Measurements from ENCODE around the gene LRBA. TPM values are rescaled to one million over a fixed set of nuclear protein-coding genes. Genes with fewer than 3 reads are reported as not detected.
"Not testable (repeated sequence)": the region's sequence is repeated elsewhere in the genome, so short reads cannot be mapped to it uniquely, and the experiment has no call there.

Gene LRBA
- total RNA-seq, 2 experiments from 2014 or later = 53.7 to 54.6 TPM

DNA sequence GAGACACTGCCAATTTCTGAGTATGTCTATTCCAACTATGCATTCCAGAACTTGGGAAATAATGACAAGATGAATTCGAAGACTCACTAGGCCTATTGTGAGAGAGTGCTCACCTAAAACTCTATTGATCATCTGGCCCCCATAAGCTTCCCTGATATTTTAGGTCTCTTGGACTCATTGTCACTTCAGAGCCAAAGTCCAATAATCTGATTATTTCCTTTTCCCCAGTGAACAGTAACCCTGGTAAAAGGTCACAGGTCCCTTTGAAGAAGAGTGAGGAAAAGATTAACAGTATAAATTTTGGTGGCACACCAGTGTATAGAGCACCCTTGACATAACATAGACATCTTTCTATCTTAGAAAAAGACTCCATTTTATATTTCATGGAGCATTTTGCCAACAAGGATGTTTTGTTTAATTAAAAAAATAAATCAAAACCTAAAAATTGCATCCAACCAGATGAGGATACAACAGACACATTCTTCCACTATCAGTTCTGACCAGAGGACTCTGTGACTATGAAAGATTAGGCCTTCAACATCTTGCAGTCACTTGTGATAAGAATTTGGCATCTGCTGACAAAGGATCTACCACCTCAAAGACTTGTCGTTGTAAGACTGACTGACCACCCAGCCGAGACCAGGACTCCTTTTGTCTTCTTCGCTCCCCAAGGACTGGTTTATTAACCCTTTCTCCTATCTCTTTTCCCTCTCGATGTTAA is 241.2 kb downstream of the LRBA start:
- CTCF ChIA-PET = no interaction called here

DNA sequence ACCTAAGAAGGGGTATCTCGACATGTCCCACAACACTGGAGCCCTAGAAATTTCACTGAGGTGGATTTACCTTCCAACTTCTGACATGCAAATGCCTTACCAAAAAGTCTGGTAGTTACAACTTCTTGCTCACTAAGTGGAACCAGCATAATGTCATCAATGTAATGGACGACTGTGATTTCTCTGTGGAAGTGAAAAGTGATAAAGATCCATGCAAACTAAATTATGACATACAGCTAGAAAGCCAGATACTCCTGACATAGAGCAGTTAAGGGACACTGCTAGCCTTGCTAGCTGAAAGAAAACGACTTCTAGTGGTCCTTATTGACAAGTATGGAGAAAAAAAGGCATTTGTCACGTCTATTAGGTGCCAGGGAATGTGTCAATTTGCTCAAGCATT is 242.1 kb downstream of the LRBA start:
- H3K4me3 Mint-ChIP-seq = no peak overlapping the region
- no peak for DNase-seq
- no peak overlapping the region for H3K27ac Mint-ChIP-seq
- intact Hi-C loops (cut with micrococcal nuclease) = no loop called here
- H3K36me3 Mint-ChIP-seq (ENCODE audit: low read depth) = peaks cover 7% of the 10 kb centered on the region
- no peaks in the 10 kb centered on the region for H3K27me3 Mint-ChIP-seq (ENCODE audit: low read depth)
- CTCF ChIA-PET = no interaction called here
- peaks cover 8% of the 10 kb centered on the region for H3K4me1 Mint-ChIP-seq (ENCODE audit: low read depth)
- H3K9me3 Mint-ChIP-seq = no peaks in the 10 kb centered on the region

More for the DNA sequence above, 241.2 kb downstream of the LRBA start:
- H3K27me3 Mint-ChIP-seq (ENCODE audit: low read depth) = no peaks in the 10 kb centered on the region
- H3K27ac Mint-ChIP-seq = no peak overlapping the region
- intact Hi-C loops (cut with micrococcal nuclease) = no loop called here
- no peak overlapping the region for H3K4me3 Mint-ChIP-seq
- H3K36me3 Mint-ChIP-seq (ENCODE audit: low read depth) = peaks cover 6% of the 10 kb centered on the region
- H3K4me1 Mint-ChIP-seq (ENCODE audit: low read depth) = peaks cover 8% of the 10 kb centered on the region
- DNase-seq = no peak
- no peaks in the 10 kb centered on the region for H3K9me3 Mint-ChIP-seq

DNA sequence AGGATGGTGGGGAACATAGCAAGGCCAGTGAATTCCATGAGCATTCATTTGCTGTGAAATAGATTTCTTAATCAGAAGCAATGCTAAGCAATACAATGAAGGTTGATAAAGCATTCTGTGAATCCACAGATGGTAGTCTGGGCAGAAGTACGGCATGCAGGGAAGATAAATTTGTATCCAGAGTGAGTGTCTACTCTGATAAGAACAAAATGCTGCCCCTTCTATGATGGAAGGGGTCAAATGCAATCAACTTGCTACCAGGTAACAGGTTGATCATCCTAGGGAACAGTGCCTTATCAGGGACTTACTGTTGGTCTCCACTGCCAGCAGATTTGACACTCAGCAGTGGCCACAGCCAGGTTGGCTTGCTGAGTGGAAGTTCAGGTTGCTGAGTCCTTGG is 243.7 kb downstream of the LRBA start:
- no peak overlapping the region for H3K4me3 Mint-ChIP-seq
- intact Hi-C loops (cut with micrococcal nuclease) = no loop called here
- H3K36me3 Mint-ChIP-seq (ENCODE audit: low read depth) = peaks cover 9% of the 10 kb centered on the region
- H3K9me3 Mint-ChIP-seq = no peaks in the 10 kb centered on the region
- CTCF ChIA-PET = no interaction called here
- H3K27me3 Mint-ChIP-seq (ENCODE audit: low read depth) = no peaks in the 10 kb centered on the region
- DNase-seq = no peak
- H3K4me1 Mint-ChIP-seq (ENCODE audit: low read depth) = peaks cover 8% of the 10 kb centered on the region
- H3K27ac Mint-ChIP-seq = no peak overlapping the region

DNA sequence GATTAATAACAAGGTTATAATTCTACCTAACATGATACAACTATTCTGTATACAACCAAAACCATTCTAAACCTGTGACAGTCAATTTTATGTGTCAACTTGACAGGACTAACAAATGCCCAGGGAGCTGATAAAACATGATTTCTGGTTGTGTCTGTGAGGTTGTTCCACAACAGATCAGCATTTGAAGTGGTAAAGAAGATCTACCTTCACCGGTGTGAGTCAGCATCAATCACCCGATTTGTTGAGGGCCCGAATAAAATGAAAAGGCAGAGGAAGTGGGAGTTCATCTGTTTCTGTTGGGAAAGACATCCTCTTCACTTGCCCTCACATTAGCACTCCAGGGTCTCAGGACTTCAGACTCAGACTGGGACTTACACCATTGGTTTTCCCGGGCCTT is 245.2 kb downstream of the LRBA start:
- no peak for DNase-seq
- H3K4me1 Mint-ChIP-seq (ENCODE audit: low read depth) = peaks cover 8% of the 10 kb centered on the region
- peaks cover 8% of the 10 kb centered on the region for H3K36me3 Mint-ChIP-seq (ENCODE audit: low read depth)
- H3K4me3 Mint-ChIP-seq = no peak overlapping the region
- intact Hi-C loops (cut with micrococcal nuclease) = no loop called here
- CTCF ChIA-PET = no interaction called here
- H3K9me3 Mint-ChIP-seq = no peaks in the 10 kb centered on the region
- no peak overlapping the region for H3K27ac Mint-ChIP-seq
- H3K27me3 Mint-ChIP-seq (ENCODE audit: low read depth) = no peaks in the 10 kb centered on the region

DNA sequence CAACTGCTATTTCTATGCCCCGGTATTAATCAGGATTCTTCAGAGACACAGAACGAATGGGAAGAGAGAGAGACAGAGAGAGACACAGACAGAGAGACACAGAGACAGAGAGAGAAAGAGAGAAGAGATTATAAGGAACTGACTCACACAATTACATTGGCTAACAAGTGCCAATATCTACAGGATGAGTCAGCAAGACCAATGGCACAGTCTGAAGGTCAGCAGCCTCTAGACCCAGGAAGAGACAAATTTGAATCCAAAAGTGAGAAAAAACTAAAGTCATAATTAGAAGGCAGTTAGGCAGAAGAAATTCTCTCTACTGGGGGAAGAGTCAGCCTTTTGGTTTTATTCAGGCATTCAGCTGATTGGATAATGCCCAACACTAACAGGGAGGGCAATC is 245.8 kb downstream of the LRBA start:
- Mint-ChIP-seq H3K27me3 (ENCODE audit: low read depth) (no peaks in the 10 kb centered on the region), H3K4me1 (ENCODE audit: low read depth) (peaks cover 8% of the 10 kb centered on the region), H3K36me3 (ENCODE audit: low read depth) (peaks cover 11% of the 10 kb centered on the region), H3K9me3 (no peaks in the 10 kb centered on the region), H3K27ac (no peak overlapping the region), H3K4me3 (no peak overlapping the region)
- DNase-seq = no peak
- CTCF ChIA-PET = no interaction called here
- intact Hi-C loops (cut with micrococcal nuclease) = no loop called here

DNA sequence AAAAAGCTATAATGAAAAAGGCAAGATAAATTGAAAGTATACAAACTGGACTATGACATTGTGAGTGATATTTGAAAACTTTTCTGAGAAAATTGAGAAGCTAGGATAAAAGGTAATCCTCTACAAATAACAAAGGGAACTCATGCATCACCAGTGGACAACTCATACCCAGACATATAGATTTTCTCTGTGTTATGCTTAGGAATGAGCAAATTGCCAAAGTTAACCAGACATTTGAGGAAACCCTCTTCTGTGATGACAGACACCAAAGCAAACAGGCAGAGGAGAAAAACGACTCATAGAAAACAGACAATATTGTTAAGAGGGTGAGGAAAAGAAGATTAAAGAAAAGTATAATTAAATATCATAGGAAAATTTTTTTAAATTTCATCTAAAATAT is 246.6 kb downstream of the LRBA start:
- Mint-ChIP-seq H3K27ac (no peak overlapping the region), H3K36me3 (ENCODE audit: low read depth) (peaks cover 12% of the 10 kb centered on the region), H3K4me1 (ENCODE audit: low read depth) (peaks cover 8% of the 10 kb centered on the region), H3K9me3 (no peaks in the 10 kb centered on the region), H3K27me3 (ENCODE audit: low read depth) (no peaks in the 10 kb centered on the region), H3K4me3 (no peak overlapping the region)
- intact Hi-C loops (cut with micrococcal nuclease) = no loop called here
- CTCF ChIA-PET = no interaction called here
- no peak for DNase-seq

DNA sequence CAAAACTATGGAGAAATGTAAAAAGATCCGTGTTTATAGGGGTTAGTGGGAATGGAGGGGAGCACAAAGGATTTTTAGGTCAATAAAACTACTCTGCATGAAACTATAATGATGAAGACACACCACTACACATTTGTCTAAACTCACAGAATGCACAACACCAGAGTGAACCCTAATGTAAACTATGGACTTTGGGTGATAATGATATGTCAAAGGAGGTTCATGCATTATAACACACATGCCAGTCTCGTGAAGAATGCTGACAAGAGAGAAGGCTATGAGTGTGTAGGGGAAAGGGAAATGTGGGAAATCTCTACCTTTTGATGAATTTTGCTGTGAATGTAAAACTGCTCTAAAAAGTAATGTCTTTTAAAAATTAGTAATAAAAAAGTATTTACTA is 249.9 kb downstream of the LRBA start:
- Mint-ChIP-seq H3K36me3 (ENCODE audit: low read depth) (peaks cover 20% of the 10 kb centered on the region), H3K27ac (no peak overlapping the region), H3K4me3 (no peak overlapping the region), H3K27me3 (ENCODE audit: low read depth) (no peaks in the 10 kb centered on the region), H3K9me3 (no peaks in the 10 kb centered on the region), H3K4me1 (ENCODE audit: low read depth) (peaks cover 8% of the 10 kb centered on the region)
- CTCF ChIA-PET = no interaction called here
- no peak for DNase-seq
- intact Hi-C loops (cut with micrococcal nuclease) = no loop called here

DNA sequence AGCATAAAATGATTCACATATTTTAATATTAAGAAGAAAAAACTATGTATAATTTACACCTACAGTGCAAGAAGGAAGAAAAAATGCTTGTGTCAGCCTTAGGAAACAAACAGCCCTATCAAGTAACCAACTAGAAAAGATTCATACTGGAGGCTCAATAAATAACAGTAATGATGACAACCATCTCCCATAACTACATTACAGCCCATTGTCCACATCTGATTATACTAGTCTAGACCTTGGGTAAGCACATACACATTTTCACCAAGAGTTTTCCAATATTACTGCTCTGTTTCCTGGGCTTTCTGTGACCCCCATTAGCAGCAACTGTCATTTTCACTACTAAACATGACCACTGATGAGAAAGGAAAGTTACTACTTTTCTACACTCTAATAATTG is 263.4 kb downstream of the LRBA start:
- Mint-ChIP-seq H3K9me3 (no peaks in the 10 kb centered on the region), H3K27ac (no peak overlapping the region), H3K4me1 (ENCODE audit: low read depth) (no peaks in the 10 kb centered on the region), H3K36me3 (ENCODE audit: low read depth) (peaks cover 14% of the 10 kb centered on the region), H3K4me3 (no peak overlapping the region), H3K27me3 (ENCODE audit: low read depth) (no peaks in the 10 kb centered on the region)
- DNase-seq = no peak
- intact Hi-C loops (cut with micrococcal nuclease) = no loop called here
- CTCF ChIA-PET = interaction anchor here (0.7 kb wide), 1 partner anchor 123 kb away, joined by 4 read pairs; no protein-coding TSS in a partner anchor

DNA sequence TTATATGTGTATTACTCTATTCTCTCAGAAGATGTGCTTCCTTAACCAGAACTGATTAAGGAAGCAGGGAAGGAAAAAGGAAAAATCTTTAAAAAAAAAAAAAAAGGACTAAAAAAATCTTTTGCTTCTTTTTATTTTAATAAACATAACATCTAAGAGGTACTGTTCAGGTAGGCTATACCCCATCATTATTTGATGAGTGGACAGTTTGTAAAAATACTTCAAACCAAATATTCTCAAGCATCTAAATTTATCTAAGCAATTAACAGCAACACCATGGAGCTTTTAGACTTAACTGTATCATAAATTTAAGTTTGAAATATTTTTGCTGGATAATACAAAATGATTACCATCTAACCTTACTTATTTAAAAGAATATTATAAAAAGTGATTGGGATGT is 264.3 kb downstream of the LRBA start:
- no peak for DNase-seq
- intact Hi-C loops (cut with micrococcal nuclease) = no loop called here
- Mint-ChIP-seq H3K36me3 (ENCODE audit: low read depth) (peaks cover 14% of the 10 kb centered on the region), H3K4me3 (no peak overlapping the region), H3K9me3 (no peaks in the 10 kb centered on the region), H3K27me3 (ENCODE audit: low read depth) (no peaks in the 10 kb centered on the region), H3K27ac (no peak overlapping the region), H3K4me1 (ENCODE audit: low read depth) (no peaks in the 10 kb centered on the region)
- CTCF ChIA-PET = no interaction called here

DNA sequence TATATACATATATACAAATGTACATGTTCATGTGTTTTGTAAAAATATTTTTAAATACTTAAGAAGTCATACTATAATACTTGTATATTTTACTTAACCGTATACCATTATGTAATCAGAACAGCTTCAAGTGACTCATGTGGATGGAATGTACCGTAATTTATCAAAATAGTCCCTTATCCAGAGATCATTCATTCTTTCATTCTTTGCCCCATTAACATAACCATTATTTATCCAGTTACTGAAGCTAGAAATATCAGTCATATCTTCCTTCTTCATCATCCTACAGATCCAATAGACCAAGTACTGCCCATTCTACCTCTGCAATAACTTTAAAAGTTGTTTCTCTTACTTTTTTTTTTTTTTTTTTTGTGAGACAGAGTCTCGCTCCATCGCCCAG is 268.9 kb downstream of the LRBA start:
- DNase-seq = no peak
- Mint-ChIP-seq H3K27me3 (ENCODE audit: low read depth) (no peaks in the 10 kb centered on the region), H3K36me3 (ENCODE audit: low read depth) (peaks cover 7% of the 10 kb centered on the region), H3K4me1 (ENCODE audit: low read depth) (no peaks in the 10 kb centered on the region), H3K27ac (no peak overlapping the region), H3K9me3 (no peaks in the 10 kb centered on the region), H3K4me3 (no peak overlapping the region)
- CTCF ChIA-PET = no interaction called here
- intact Hi-C loops (cut with micrococcal nuclease) = no loop called here

DNA sequence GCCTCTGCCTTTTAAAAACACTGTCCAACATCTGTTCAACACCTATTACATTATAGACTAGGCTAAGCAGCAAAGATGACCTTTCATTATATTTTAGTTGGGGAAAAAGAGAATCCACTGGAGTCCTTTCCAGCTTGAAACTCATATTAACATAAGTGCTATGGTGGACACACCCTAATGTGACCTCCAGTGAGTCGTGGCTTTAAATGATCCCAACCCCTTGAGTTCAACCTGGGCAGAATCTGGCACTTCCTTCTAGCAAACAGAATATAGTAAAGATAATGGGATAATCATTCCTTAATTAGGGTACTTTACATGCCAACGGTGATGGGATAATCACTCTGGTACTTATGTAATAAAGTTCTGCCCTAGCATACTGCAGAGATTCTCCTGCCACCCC is 270.5 kb downstream of the LRBA start:
- peaks cover 12% of the 10 kb centered on the region for H3K36me3 Mint-ChIP-seq (ENCODE audit: low read depth)
- intact Hi-C loops (cut with micrococcal nuclease) = no loop called here
- no peak overlapping the region for H3K27ac Mint-ChIP-seq
- no peaks in the 10 kb centered on the region for H3K4me1 Mint-ChIP-seq (ENCODE audit: low read depth)
- no peak overlapping the region for H3K4me3 Mint-ChIP-seq
- DNase-seq = no peak
- no peaks in the 10 kb centered on the region for H3K27me3 Mint-ChIP-seq (ENCODE audit: low read depth)
- CTCF ChIA-PET = no interaction called here
- peaks cover 3% of the 10 kb centered on the region for H3K9me3 Mint-ChIP-seq

DNA sequence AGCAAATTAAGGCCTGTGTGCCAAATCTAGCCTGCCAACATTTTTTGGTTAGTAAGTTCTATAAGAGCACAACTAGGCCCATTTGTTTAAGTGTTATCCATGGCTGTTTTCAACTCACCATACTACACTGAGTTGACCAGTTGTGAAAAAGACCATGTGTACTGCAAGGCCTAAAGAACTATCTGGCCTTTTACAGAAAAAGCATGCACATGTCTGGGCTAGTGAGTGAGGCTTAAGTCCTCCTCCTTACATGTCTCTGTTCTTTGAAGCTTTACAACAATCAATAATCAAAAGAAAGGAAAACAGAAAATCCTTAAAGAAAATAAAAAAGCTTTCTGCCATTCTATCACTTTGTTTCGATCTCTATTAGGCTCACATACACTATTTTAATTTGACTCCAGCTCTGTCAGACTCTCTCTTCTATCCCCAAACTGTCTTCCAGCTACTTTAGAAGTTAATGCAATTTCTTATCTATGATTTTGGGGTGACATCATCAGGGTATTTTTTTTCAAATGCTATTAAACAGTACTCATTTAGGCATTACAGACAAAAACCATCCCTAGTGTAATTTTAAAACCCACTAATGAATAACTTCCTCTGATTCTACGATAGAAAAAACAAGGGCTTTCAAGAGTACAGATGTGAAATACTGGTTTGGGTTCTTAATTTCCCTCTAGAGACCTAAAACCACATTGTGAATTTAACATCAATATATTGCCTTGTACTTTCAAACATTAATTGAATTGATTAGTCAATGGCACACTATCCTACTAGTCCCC is 271.3 kb downstream of the LRBA start:
- intact Hi-C loops (cut with micrococcal nuclease) = no loop called here
- H3K27ac Mint-ChIP-seq = no peak overlapping the region
- peaks cover 3% of the 10 kb centered on the region for H3K9me3 Mint-ChIP-seq
- no peak overlapping the region for H3K4me3 Mint-ChIP-seq
- CTCF ChIA-PET = interaction anchor here (0.6 kb wide), 1 partner anchor 59 kb away, joined by 4 read pairs; no protein-coding TSS in a partner anchor
- DNase-seq = no peak
- no peaks in the 10 kb centered on the region for H3K4me1 Mint-ChIP-seq (ENCODE audit: low read depth)
- no peaks in the 10 kb centered on the region for H3K27me3 Mint-ChIP-seq (ENCODE audit: low read depth)
- H3K36me3 Mint-ChIP-seq (ENCODE audit: low read depth) = peaks cover 12% of the 10 kb centered on the region

DNA sequence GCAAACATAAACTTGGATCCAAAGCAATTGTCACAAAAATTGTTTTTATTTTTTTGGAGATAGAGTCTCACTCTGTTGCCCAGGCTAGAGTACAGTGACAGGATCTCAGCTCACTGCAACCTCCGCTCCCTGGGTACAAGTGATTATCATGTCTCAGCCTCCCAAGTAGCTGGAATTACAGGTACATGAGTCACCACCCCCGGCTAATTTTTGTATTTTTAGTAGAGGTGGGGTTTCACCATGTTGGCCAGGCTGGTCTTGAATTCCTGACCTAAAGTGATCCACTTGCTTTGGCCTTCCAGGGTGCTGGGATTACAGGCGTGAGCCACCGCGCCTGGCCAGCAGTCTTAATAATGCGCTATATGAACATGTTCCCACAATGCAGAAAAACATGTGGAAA is 272.2 kb downstream of the LRBA start:
- intact Hi-C loops (cut with micrococcal nuclease); CTCF ChIA-PET; H3K9me3 Mint-ChIP-seq; H3K27me3 Mint-ChIP-seq (ENCODE audit: low read depth); H3K27ac Mint-ChIP-seq; DNase-seq; H3K4me3 Mint-ChIP-seq; H3K4me1 Mint-ChIP-seq (ENCODE audit: low read depth): not testable (repeated sequence)
- H3K36me3 Mint-ChIP-seq (ENCODE audit: low read depth) = peaks cover 14% of the 10 kb centered on the region

Data from activated naive CD4-positive, alpha-beta T cell treated with anti-CD3 and anti-CD28 coated beads for 36 hours (primary cell).